HG03571 (cell line): ENCODE results near the gene CARMIL1.

Experiments used
- ATAC-seq: cut with Tn5 transposase; IDR thresholded peaks from one replicate; pipeline ENCODE4 v1.9.1; 2021; ENCODE audit not compliant: unreplicated experiment

Gene CARMIL1

DNA sequence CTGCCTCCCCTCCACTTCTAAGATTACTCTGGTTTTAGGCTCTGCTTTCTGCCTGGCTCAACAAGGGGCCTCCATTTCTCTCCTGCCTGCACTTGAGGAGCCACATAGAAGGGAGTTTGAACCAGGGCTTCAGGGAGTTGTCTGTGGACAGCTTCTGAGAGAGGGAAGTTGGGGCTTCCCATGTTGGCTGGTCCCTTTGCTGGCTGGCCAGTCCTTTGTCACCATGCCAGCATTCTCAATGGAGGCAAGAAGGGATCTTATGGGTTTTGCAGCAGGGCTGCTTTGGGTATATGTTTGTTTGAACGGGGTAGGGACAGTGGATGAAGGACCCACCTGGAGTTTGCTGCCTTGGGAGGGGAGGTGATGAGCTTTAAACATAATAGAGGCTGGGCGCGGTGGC lies 124.9 kb downstream of the CARMIL1 start:
- ATAC-seq = no peak

DNA sequence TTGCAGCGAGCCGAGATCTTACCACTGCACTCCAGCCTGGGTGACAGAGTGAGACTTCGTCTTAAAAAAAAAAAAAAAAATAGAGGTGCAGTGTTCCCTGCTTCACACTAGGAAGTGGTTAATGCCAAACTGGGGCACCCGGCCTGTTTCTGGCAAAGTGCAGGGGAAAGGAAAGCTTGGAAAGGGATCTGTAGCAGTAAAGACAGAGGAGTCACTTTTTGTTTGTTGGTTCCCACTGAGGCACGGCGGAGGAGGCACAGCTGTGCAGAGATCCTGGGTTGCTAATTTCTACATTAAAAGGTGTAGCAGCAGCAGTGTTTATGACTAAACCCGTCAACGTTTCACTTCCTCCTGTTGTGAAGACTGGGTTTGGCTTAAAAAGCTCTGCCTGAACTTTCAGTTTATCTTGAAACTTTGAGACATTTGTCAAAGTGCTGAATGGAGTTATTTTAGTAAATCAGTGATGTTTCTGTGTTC lies 125.6 kb downstream of the CARMIL1 start:
- peak; percentile 95 for ATAC-seq

DNA sequence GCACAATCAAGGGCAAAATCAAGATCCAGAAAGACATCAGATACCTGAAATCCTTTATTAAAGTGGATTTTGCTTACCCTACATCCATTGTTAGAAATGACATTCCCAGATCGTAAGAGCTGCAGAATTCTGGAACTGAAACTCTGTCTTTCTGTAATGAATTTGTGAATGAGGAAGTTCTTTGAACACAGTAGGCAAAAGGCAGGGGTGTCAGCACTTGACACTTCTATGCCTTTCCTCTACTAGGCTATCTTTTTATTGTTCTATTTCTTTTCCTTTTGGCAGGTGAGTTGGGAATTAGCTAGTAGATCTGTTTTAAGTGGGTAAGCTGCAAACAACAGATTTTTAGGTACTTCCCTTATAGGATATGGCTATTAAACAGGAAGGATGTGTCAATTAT lies 126.3 kb downstream of the CARMIL1 start:
- ATAC-seq = no peak

DNA sequence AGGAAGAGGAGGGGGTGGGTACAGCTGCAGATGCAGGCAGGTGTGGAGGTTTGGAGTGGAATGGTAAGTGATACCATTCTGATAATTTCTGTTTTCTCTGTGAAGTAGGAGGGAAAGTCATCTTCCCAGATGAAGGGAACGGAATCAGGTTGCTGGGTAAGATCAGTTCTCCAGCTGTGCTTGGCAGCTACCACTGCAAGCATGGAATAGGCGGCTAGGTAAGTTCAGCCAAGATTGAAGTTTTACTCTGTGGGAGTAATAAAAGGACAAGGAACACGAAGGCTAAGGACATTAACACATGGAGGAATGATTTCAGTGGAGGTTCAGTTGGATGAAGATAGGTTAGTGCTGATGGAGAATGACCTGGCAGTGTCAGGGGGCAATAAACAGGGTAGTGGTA lies 128.3 kb downstream of the CARMIL1 start:
- ATAC-seq = no peak

DNA sequence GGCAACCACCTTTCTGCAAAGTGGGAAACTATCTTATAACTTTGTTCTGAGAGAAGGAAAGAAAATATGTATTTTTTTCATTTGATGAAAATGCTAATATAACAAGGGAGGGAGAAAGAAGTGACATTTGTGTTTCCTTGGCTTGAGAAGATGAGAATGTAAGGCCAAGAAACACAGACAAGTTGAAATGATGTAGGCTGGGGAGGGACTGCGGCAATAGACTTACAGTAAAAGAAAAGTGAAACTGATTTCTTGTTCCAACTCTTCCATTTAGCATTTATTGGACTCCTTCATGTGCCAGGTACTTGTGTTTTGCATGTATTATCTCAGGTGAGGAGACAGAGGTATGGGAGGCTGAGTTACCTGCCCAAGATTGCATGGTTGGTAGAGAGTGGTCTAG lies 130.9 kb downstream of the CARMIL1 start:
- ATAC-seq = no peak

DNA sequence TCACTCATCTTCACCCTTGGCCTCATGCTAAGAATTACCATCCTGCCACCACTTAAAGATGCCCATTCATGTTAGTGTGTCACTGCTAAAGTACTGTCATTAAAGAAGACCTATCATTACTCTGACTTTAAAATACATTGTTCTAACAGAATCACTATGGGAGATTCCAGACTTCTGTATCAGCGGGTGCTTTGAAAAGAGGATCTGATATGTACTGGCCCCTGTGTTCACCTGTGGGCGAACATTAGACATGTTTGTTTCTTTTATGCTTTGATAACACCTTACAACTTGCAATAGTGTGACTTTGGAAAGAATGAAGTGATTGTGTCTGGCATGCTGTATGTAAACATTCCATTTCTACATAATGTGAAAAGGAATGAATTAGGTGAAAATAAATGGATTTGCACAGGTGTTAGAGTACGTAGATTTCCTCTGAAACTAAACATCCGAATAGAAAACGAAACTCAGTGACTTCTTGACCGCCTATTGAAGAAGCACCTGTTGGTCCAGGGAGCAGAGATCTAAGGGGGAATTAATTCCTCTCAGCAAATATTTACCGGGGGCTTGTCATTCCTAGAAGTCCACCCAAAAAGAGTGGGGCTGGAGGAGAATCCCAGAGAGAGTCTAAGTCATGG lies 132.3 kb downstream of the CARMIL1 start:
- no peak for ATAC-seq

DNA sequence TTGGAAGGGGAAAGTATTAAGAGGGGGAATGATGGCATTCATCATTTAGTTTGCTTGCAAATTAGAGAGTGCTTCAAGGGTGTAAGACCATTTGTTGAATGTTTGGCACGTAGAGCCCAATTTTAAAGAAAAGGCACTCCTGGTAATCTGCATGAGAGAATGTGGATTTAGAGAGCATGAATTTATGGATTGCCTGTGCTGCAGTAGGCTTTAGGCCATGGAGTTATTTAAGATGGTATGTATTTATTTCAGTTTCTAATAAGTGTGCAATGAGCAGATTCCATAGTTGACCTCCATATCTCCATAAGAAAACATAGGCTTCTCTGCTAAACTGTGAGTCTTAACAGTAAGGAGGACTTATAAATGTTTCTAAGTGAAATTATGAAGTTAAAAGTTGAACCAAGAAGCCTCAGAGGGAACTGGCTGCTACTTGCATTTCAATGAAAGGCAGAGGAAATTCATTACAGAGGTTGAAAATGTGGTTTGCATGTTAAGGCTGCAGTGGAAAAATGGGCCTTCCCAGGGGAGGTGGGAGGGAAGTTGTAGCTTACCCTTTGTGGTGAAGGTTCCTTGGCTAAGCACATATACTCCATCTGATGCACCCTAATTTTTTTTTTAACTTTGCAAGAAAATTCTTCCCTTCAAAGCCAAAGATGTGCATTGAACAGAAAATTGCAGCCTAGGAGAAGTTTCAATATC lies 134.2 kb downstream of the CARMIL1 start:
- ATAC-seq = no peak

DNA sequence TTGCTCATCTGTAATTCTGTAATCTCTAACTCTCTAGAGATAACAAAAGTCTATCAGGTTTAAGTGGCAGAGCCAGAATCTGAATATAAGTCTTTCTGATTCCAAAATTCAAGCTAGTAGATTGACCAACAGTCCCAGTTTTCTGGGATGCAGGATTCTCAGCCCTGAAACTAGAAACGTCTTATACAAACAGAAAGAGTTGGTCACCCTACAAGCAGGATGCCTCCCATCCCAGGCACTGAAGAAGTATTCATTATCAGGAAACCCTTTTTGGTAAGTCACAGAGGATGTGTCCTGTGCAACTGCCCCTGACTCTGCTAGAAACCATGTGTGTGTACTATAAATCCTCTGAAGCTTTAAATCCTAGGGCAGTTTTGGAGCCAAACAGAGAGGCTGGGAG lies 135.0 kb downstream of the CARMIL1 start:
- ATAC-seq = no peak

DNA sequence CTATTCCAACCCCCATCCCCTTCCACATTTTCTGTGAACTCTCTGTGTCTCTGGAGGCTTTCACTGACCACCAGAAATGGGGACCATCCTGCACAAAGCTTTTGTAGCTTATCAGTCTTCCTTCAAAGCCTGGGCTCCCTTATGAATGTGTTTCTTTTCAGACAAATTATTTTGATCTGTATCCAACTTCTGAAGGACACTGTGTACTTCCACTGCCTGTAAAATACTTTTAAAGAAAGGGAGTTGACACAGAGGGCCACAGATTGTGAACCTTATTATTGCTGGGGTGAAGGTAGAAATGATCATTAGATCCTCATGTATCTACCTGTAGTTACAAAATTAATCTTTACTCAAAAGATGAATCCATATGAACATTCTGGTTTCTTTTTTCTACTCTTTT lies 135.6 kb downstream of the CARMIL1 start:
- ATAC-seq = no peak

DNA sequence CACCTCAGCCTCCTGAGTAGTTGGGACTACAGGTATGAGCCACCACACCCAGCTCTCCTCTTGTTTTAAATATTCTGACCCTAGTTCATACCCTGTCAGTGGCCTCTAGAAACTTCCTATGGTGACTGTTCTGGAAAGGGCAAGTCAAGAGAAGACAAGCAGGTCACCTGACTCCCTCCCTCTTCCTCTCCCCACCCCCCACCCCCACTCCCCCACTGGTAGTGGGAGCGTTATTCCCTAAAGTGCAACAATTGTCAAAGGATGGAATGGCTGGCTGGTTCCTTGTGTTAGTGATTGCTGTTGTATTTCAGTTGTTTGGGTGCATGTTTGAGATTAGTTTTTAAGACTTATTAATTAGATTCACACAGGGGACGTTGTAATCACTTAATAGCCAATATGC lies 136.1 kb downstream of the CARMIL1 start:
- ATAC-seq = no peak

DNA sequence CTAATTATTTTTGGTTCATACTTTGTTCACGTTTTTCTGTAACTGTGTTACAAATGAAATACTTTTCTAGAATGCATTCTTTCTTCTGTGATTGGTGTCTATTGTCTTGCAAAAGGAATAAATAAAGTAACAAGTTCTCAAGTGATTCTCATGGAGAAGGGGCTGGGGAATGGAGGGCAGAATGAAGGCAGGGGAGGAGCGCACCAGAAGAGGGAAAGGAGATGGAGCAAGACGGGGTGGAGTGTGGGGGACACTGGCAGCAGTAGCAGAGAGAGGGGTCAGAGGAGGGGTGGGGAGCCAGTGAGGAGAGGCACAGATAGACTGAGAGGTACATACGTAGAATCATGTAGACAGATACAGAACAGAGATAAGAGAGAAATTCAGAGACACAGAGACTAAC lies 136.5 kb downstream of the CARMIL1 start:
- no peak for ATAC-seq

DNA sequence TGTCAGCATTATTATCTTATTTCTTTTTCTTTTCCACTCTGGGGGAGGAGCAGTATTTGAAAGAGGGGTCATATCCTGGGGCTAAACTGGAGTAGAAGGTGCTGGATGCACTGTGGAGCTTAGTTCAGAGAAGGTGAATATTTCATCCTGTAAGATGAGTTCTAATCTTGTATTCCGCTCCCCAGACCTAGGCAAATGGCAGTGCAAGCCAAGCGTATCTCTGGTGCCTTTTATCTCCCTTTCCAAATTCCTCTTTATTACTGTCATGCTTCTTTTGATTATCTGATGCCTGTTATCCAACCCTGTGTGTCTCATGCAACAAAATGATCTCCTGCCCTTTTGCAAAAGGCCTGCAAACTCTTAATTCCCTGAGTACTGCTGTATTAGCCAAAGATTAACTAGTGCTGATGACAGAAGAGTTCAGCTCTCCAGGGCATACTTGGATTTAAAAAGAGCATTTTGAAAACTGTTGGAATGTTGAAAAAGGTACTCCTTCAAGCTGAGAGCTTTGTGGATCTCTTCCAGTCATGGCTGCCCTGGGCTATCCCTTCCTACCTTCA lies 138.0 kb downstream of the CARMIL1 start:
- no peak for ATAC-seq

DNA sequence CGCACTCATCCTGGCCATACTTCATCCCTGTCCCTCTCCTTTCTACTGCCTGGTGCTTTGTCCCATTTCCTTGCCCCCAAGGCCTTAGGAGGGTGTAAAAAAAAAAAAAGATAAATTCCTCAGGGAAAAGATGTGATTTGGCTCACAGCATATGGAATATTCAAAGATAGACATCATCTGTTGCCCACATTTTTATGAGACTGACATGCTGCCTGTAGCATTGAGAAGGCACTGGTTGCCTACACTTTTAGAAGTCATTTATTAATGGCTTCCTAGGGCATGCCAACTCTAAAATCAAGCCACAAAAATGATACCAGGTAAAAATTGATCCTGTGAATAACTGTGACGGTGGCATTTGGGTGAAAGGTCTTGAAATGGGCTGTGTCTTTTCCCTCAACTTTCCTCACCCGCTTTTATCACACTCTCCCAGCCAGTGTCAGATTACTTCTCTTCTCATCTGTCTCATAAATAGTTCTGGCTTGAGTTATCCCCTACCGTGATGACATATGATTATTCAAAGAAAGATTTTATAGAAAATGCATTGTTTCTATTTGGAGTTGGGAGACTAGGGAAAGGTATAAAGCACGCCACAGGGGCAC lies 139.4 kb downstream of the CARMIL1 start:
- no peak for ATAC-seq

DNA sequence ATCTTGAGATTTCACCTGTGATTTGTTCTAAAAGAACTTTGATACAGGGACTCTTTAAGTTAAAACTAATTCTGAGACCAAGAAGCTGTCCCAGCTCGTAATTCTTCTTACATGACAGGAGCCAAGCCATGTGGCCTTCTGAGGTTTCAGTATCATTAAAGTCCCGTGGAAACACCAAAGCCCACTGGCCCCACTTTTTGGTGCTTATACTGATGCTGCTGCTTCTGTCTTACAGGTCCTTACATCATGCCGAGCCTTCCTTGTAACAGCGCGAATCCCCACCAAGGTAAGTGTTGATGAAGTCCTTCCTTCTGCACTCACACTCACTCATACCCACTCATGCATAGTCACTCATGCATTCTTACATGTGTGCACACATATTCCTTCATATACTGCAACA lies 140.7 kb downstream of the CARMIL1 start:
- ATAC-seq = no peak

DNA sequence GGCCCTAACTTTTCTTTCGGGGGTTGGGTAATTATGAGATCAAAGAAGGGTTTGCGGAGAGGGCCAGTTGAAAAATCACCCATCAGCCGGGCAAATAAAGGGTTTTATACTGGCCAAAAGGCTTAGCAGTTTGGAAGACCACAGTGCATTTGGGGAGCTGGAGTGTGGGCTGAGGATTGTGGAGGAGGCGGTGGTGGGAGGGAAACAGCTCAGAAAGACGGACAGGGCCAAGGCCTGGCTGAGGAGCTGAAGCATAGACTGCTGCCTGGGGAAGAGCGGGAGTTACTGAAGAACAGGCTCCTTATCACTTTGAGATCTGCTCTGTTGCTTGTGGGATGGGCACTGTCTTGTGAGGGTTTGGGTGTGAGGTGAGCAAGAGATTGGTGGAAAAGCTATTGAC lies 144.2 kb downstream of the CARMIL1 start:
- ATAC-seq = no peak

DNA sequence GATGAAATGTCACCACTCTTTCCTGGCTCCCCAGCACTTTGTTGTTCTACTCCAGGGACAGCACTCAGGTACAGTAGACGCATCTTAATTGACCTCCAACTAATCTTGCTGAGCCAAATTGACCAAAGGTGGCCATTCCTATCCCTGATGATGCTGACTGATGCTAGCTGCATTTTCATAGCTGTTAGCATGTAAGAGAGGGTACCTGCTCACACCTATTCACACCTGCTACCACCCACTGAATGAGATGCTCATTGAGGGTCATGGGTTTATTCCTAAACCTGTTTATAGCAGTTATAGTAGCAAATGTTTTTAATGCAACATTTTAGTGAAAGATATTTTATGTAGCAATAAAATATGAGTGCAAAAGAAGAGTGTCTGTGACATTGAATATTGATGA lies 145.1 kb downstream of the CARMIL1 start:
- no peak for ATAC-seq

DNA sequence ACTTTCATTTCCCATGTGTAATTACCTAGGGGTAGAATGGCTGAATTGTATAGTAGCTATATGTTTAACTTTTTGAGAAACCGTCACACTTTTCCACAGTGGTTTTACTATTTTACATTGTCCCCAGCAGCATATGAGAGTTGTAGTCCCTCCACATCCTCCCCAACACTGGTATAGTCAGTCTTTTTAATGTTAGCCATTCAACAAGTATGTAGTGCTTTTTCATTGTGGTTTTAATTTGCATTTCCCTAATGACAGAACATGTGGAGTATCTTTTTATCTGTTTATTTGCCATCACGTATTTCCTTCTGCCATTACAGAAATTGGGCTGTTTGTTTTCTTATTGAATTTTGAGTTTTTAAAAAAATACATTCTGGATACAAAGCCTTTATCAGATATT lies 148.4 kb downstream of the CARMIL1 start:
- ATAC-seq = no peak

DNA sequence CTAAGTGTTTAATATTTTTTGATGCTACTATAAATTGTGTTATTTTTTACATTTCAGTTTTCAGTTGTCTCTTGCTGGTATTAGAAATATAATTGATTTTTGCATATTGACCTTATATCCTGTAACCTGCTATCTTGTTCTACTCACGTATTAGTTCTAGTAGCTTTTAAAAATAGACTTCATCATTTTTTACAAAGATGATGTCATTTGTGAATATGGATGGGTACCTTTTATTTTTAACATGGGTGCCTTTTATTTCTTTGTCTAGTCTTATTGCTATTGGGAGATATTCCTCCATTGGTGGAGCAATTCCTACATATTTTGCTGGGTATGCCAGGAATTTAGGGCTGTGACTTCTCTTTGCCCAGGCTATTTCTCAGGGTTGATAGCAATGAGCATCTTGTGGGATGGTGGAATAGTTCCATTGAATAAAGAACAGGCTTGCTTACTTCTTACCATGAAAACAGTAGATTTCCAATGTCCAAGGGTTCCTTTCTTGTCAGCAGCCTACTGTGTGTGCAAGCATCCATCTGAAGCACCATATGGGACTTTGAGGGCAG lies 149.7 kb downstream of the CARMIL1 start:
- no peak for ATAC-seq

DNA sequence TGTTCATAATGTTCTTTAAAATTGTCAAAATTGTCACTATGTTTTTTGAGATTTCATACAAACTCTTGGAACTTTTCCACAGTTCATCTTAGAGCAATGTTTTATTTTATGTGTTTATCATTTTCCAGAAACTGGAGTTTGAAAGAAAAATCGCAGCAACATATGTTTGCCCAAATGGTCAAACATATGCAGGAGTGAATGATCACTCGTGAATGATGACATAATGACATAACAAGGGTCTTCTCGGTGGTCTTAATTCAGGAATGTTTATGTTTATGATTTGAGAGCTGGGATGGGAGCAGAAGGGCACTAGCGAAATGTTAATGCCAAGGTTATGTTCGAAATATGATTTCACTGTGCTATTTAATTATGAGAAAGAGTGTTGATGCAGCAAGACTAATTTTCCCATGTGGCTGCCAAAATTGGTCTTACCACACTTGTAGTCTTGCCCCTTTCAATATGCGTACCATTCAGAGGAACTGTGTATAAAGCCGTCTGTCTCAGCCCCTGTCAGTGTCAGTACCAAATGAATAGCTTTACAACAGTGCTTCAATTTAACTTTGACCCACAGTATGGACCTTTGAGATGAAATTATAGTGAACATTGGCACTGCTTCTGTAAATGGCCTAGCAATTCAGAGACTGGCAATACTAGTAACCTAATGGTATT lies 152.3 kb downstream of the CARMIL1 start:
- no peak for ATAC-seq

DNA sequence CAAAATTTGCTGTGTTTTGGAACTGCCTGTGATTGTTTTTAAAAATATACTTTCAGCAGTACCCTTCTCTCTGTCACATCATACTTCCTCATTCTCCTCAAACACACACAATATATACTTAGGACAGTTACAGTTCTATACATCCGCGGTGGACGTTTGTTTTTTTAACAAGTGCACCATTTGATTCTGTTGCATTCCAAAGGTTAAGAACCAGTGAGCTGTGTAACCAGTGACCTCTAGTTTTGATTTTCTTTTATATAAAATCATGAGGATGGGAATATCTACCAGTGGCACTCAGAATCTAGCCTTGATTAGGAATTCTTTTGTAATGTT lies 152.8 kb downstream of the CARMIL1 start:
- no peak for ATAC-seq

DNA sequence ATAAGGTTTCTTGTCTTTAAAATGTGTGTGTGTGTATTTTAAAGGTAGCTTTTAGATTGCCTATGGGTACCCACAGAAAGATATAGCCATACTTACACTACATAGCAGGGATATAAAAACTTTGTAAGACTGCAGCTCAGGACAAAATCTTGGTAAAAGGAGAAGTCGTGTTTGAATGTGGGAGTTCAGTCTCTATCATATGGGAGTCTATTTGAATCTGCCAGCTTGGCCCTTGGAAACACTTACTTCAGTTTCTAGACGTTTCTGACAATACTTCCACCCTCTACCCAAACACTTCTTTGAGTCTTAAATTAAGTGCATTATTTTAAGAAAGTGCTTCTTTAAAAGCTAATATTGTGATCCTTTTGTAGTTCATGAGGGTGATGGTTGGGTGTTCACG lies 155.7 kb downstream of the CARMIL1 start:
- no peak for ATAC-seq
